Prostate gland (tissue), 2 donors: ENCODE data around the gene EHMT2.

Experiments
- CTCF ChIP-seq, 4 experiments: fragments of 200-600 bp in 2 of 4; fragments of 450-650 bp in 2 of 4; sonication (generic) in 2 of 4; IDR thresholded peaks; 1 replicate in 3 of 4; 2 replicates in 1 of 4; pipeline ENCODE4 v1.5.1; 2016 to 2019; ENCODE audit warnings: antibody characterized with exemption in 4 of 4, mild to moderate bottlenecking in 2 of 4, moderate library complexity in 2 of 4
- POLR2A ChIP-seq: fragments of 450-650 bp; IDR thresholded peaks from one replicate; pipeline ENCODE4 v1.6.1; 2016; ENCODE audit warnings: antibody characterized with exemption, mild to moderate bottlenecking
- POLR2AphosphoS5 ChIP-seq: sonication (generic); formaldehyde crosslinking; IDR thresholded peaks from one replicate; pipeline ENCODE4 v1.6.1; 2017; ENCODE audit warnings: antibody characterized with exemption

DNA sequence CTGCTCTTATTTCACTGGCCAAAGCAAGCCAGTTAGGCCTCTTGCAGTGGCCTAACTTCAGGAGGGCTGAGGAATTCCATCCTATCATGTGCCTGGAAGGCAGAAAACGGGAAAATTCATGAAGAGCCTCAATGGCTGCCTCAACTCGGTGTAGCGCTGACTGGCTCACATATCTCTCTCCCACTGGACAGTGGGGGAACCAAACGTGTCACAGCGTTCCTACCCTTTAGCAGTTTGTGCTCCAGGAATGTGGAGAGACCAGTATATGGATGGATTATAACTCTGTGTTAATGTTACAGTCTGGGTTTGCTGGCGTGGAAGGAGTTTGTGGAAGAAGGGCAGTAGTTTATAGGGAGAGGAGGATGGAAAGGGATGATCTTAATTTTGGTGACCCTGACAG lies 18.3 kb upstream of the EHMT2 start:
- TF ChIP-seq POLR2AphosphoS5 = no peak
- TF ChIP-seq CTCF (IDR thresholded peaks at IDR 0.05) = no peak
- TF ChIP-seq POLR2A = no peak
